Neural cell (in vitro differentiated cells): Measurements from ENCODE around the gene AGPAT3. TPM values are rescaled to one million over a fixed set of nuclear protein-coding genes. Genes with fewer than 3 reads are reported as not detected.

Source experiments
- H2AFZ ChIP-seq: fragments of 200-600, 300-800 bp; sonication (generic), shearing (Covaris generic); 2 replicates; pipeline ENCODE4 v1.6.0; 2014; ENCODE audit warnings: low read depth, mild to moderate bottlenecking, antibody characterized with exemption, low read length, moderate library complexity
- H3F3A ChIP-seq: fragments of 200-600 bp; shearing (Covaris generic); 2 replicates; pipeline ENCODE4 v1.6.1; 2016; ENCODE audit warnings: mild to moderate bottlenecking, moderate library complexity, mixed read lengths, antibody characterized with exemption, low read length; ENCODE audit not compliant: insufficient read depth, poor library complexity, severe bottlenecking
- H3K27ac ChIP-seq: fragments of 200-600, 300-800 bp; sonication (generic), shearing (Covaris generic); 2 replicates; pipeline ENCODE4 v1.5.1; 2014; ENCODE audit warnings: mild to moderate bottlenecking, low read length, moderate library complexity
- H3K27me3 ChIP-seq: fragments of 300-800, 200-600 bp; sonication (generic), shearing (Covaris generic); 2 replicates; pipeline ENCODE4 v1.6.0; 2014; ENCODE audit warnings: mild to moderate bottlenecking, low read depth, low read length, moderate library complexity; ENCODE audit not compliant: insufficient read depth
- H3K36me3 ChIP-seq: fragments of 300-800, 200-600 bp; sonication (generic), shearing (Covaris generic); 2 replicates; pipeline ENCODE4 v1.5.1; 2014; ENCODE audit warnings: mild to moderate bottlenecking, antibody characterized with exemption, low read length, moderate library complexity; ENCODE audit not compliant: insufficient read depth
- H3K4me2 ChIP-seq: fragments of 300-800, 200-600 bp; sonication (generic), shearing (Covaris generic); 2 replicates; pipeline ENCODE4 v1.6.0; 2014; ENCODE audit warnings: mild to moderate bottlenecking, low read length
- H3K4me3 ChIP-seq: fragments of 300-800, 200-600 bp; sonication (generic), shearing (Covaris generic); 2 replicates; pipeline ENCODE4 v1.5.1; 2014; ENCODE audit warnings: mild to moderate bottlenecking, low read length, moderate library complexity
- H3K79me2 ChIP-seq: fragments of 200-600 bp; shearing (Covaris generic); replicated peaks from 2 replicates; pipeline ENCODE4 v1.6.0; 2014; ENCODE audit warnings: mild to moderate bottlenecking, low read length, moderate library complexity; ENCODE audit not compliant: insufficient read depth
- H3K9ac ChIP-seq: fragments of 300-800, 200-600 bp; sonication (generic), shearing (Covaris generic); 2 replicates; pipeline ENCODE4 v1.6.1; 2016; ENCODE audit warnings: mild to moderate bottlenecking, low read length, mixed read lengths
- H3K9me2 ChIP-seq: fragments of 200-600 bp; shearing (Covaris generic); 2 replicates; pipeline ENCODE4 v1.6.1; 2016; ENCODE audit warnings: mild to moderate bottlenecking, low read length, mixed read lengths; ENCODE audit not compliant: insufficient read depth
- H3K9me3 ChIP-seq: fragments of 200-600, 300-800 bp; sonication (generic), shearing (Covaris generic); 2 replicates; pipeline ENCODE4 v1.6.1; 2016; ENCODE audit warnings: mild to moderate bottlenecking, mixed run types, low read length, moderate library complexity, mixed read lengths
- H4K20me1 ChIP-seq: fragments of 200-600 bp; shearing (Covaris generic); 2 replicates; pipeline ENCODE4 v1.6.1; 2016; ENCODE audit warnings: mild to moderate bottlenecking, mixed run types; ENCODE audit not compliant: insufficient read depth
- CTCF ChIP-seq: fragments of 450-650 bp; IDR thresholded peaks from 2 replicates; pipeline ENCODE4 v1.5.1; 2014; ENCODE audit warnings: antibody characterized with exemption, mild to moderate bottlenecking, moderate library complexity; ENCODE audit not compliant: poor library complexity, severe bottlenecking
- EP300 ChIP-seq: fragments of 450-650 bp; conservative IDR thresholded peaks from 2 replicates; pipeline ENCODE4 v1.6.1; 2014; ENCODE audit warnings: antibody characterized with exemption, mild to moderate bottlenecking, moderate library complexity; ENCODE audit not compliant: poor library complexity, severe bottlenecking
- EZH2 ChIP-seq: fragments of 200-600, 300-800 bp; shearing (Covaris generic), sonication (generic); IDR thresholded peaks from 2 replicates; pipeline ENCODE4 v1.6.1; 2014; ENCODE audit warnings: antibody characterized with exemption, low read length, borderline replicate concordance, mild to moderate bottlenecking; ENCODE audit not compliant: insufficient read depth, poor library complexity, severe bottlenecking
- MXI1 ChIP-seq: fragments of 450-650 bp; conservative IDR thresholded peaks from 2 replicates; pipeline ENCODE4 v1.6.1; 2014; ENCODE audit warnings: antibody characterized with exemption, mild to moderate bottlenecking; ENCODE audit not compliant: poor library complexity, severe bottlenecking
- POLR2AphosphoS5 ChIP-seq: IDR thresholded peaks from 2 replicates; pipeline ENCODE4 v1.6.1; 2012
- RAD21 ChIP-seq: fragments of 450-650 bp; conservative IDR thresholded peaks from 2 replicates; pipeline ENCODE4 v1.6.1; 2014; ENCODE audit warnings: antibody characterized with exemption, mild to moderate bottlenecking, moderate library complexity
- REST ChIP-seq: IDR thresholded peaks from 2 replicates; pipeline ENCODE4 v1.6.1; 2012; ENCODE audit warnings: borderline replicate concordance
- SMC3 ChIP-seq: fragments of 450-650 bp; conservative IDR thresholded peaks from 2 replicates; pipeline ENCODE4 v1.6.1; 2014; ENCODE audit warnings: antibody characterized with exemption, mild to moderate bottlenecking, moderate library complexity; ENCODE audit not compliant: poor library complexity
- TAF1 ChIP-seq: IDR thresholded peaks from 2 replicates; pipeline ENCODE4 v1.6.1; 2012; ENCODE audit warnings: low read depth
- polyA plus RNA-seq: library from polyadenylated mRNA; depleted of rRNA; stranded (reverse); fragments of >200 nt; gene quantifications from 2 replicates; pipeline ENCODE4 v1.2.3, GENCODE V29; 2014

Gene AGPAT3
- polyA plus RNA-seq, 1 donor from 2014 or later = 8.4 TPM

GRCh38 chr21:43832648-43833047 lies 32.4 kb upstream of the AGPAT3 start:
- Histone ChIP-seq H3K9me3 (no peaks in the 10 kb centered on the region), H3K9me2 (no peaks in the 10 kb centered on the region), H4K20me1 (no peaks in the 10 kb centered on the region), H3K9ac (no peak overlapping the region), H2AFZ (no peak overlapping the region), H3K27me3 (no peaks in the 10 kb centered on the region), H3F3A (no peaks in the 10 kb centered on the region), H3K36me3 (no peaks in the 10 kb centered on the region), H3K4me2 (no peak overlapping the region), H3K27ac (no peak overlapping the region), H3K79me2 (no peaks in the 10 kb centered on the region), H3K4me3 (no peak overlapping the region)
- TF ChIP-seq EP300 (no peak), REST (no peak), CTCF (no peak), SMC3 (no peak), POLR2AphosphoS5 (no peak), RAD21 (no peak)

GRCh38 chr21:43834146-43834905 lies 30.7 kb upstream of the AGPAT3 start:
- no peak overlapping the region for H3K9ac ChIP-seq
- no peaks in the 10 kb centered on the region for H3K79me2 ChIP-seq
- no peaks in the 10 kb centered on the region for H3F3A ChIP-seq
- H2AFZ ChIP-seq = no peak overlapping the region
- H3K36me3 ChIP-seq = no peaks in the 10 kb centered on the region
- no peak overlapping the region for H3K27ac ChIP-seq
- H3K27me3 ChIP-seq = no peaks in the 10 kb centered on the region
- H4K20me1 ChIP-seq = no peaks in the 10 kb centered on the region
- TF ChIP-seq EZH2 (no peak), TAF1 (no peak), REST (no peak), CTCF (no peak), POLR2AphosphoS5 (no peak), EP300 (no peak), SMC3 (no peak), MXI1 (no peak), RAD21 (no peak)
- H3K4me2 ChIP-seq = no peak overlapping the region
- no peaks in the 10 kb centered on the region for H3K9me2 ChIP-seq
- no peak overlapping the region for H3K4me3 ChIP-seq
- no peaks in the 10 kb centered on the region for H3K9me3 ChIP-seq
